Chondrocyte (in vitro differentiated cells): ENCODE results near the gene FDX1. TPM values are rescaled to one million over a fixed set of nuclear protein-coding genes. Genes with fewer than 3 reads are reported as not detected.

Experiments
- DNase-seq: peaks from one replicate; pipeline ENCODE4 v3.0.0; 2021; ENCODE audit warnings: mixed read lengths, low spot score
- H3K27ac Mint-ChIP-seq: one replicate; pipeline ENCODE4 v1.8.0; 2021; ENCODE audit warnings: mild to moderate bottlenecking, moderate library complexity, mixed read lengths; ENCODE audit not compliant: unreplicated experiment
- H3K27me3 Mint-ChIP-seq: 2 replicates; pipeline ENCODE4 v1.8.0; 2021; ENCODE audit warnings: low read depth, mixed read lengths
- H3K36me3 Mint-ChIP-seq: 2 replicates; pipeline ENCODE4 v1.8.0; 2021; ENCODE audit warnings: low read depth, mixed read lengths
- H3K4me1 Mint-ChIP-seq: 2 replicates; pipeline ENCODE4 v1.8.0; 2021; ENCODE audit warnings: low read depth, mild to moderate bottlenecking, mixed read lengths
- H3K4me3 Mint-ChIP-seq: one replicate; pipeline ENCODE4 v1.8.0; 2021; ENCODE audit warnings: mild to moderate bottlenecking, moderate library complexity, mixed read lengths; ENCODE audit not compliant: unreplicated experiment
- H3K9me3 Mint-ChIP-seq: 2 replicates; pipeline ENCODE4 v1.8.0; 2021; ENCODE audit warnings: low read depth, mixed read lengths
- total RNA-seq: library from RNA; stranded (reverse); gene quantifications from 3 replicates; pipeline ENCODE4 v1.2.1, GENCODE V29; 2021
- TF ChIP-seq, protein P1 (sequence below): fragments of 200-600 bp; sonication (generic); IDR thresholded peaks from 2 replicates; pipeline ENCODE4 v1.5.0; 2021; ENCODE audit warnings: antibody characterized with exemption, mild to moderate bottlenecking, moderate library complexity

The FDX1 gene
- total RNA-seq, 1 donor from 2014 or later, result 5.6 TPM

DNA sequence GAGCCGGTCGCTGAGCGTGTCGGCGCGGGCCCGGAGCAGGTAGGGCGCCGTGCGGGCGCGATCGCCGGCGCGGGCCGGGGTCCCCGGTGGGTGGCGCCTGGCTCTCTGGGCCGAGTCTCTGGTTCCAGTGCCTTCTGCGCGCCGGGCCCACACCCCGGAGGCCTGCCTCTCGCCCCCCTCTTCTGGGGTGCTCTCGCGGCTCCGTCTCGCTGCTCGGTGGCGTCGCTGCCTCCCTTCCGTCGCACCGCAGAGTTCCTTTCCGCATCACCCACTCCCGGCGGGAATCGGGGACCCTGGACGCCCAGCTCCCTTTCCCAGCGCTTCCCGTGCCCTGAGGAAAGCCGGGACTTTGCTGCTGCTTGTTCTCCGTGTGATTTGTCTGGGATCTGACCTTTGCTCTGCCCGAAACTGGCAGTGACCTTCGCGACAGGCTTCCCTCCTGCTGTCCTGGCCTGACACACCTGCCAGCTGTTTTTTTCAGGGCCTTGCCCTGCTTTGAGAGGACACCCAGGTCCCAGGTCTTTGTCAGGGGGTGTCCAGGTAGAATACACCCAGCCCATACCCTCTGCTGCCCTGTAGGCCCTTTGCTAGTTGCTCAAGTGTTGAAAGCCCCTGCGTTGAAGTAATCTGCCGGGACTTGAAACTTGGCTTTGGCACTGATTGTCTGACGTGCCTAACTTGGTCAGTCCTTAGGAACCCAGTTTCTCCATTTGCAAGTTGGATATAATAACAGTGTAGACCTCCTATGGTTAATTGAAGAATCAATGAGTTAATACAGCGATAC lies 711 bp downstream of the FDX1 start:
- peak overlapping the region; percentile 93 for H3K4me3 Mint-ChIP-seq
- H3K9me3 Mint-ChIP-seq, result no peaks in the 10 kb centered on the region
- no peak for DNase-seq
- no peaks in the 10 kb centered on the region for H3K27me3 Mint-ChIP-seq
- H3K4me1 Mint-ChIP-seq, result peaks cover 41% of the 10 kb centered on the region
- H3K27ac Mint-ChIP-seq, result peak overlapping the region; percentile 82
- TF ChIP-seq, protein P1, sequence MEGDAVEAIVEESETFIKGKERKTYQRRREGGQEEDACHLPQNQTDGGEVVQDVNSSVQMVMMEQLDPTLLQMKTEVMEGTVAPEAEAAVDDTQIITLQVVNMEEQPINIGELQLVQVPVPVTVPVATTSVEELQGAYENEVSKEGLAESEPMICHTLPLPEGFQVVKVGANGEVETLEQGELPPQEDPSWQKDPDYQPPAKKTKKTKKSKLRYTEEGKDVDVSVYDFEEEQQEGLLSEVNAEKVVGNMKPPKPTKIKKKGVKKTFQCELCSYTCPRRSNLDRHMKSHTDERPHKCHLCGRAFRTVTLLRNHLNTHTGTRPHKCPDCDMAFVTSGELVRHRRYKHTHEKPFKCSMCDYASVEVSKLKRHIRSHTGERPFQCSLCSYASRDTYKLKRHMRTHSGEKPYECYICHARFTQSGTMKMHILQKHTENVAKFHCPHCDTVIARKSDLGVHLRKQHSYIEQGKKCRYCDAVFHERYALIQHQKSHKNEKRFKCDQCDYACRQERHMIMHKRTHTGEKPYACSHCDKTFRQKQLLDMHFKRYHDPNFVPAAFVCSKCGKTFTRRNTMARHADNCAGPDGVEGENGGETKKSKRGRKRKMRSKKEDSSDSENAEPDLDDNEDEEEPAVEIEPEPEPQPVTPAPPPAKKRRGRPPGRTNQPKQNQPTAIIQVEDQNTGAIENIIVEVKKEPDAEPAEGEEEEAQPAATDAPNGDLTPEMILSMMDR, result peak; percentile 49
- no peaks in the 10 kb centered on the region for H3K36me3 Mint-ChIP-seq

DNA sequence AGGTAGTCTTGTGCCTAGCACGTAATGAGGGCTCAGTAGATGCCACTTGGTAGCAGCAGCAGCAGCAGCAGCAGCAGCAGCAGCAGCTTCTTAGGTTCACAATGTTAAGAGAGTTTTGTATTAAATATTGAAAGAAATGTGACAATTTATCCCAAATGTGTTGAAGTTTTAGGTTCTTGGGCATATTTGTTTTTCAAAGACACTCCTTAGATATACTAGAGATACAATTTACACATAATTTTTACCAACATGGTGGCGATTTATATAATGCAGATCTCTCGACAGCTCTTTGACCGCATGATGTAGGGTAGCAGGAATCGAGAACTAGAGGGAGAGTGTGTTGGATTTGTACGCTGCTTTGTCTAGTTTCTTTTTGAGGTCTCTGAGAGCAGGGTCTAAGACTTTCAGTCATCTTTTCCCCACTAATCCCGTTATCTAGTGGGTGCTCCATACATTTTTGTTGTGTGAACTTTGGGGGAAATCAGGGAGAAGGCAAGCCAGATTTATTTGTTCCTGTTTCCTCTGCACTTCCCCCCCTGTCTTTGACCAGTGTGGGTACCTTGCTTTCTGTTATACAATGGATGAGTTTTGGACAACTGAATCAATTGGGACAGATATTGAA lies 1.4 kb downstream of the FDX1 start:
- Mint-ChIP-seq H3K27ac (peak overlapping the region; percentile 82), H3K4me3 (peak overlapping the region; percentile 93), H3K9me3 (no peaks in the 10 kb centered on the region), H3K36me3 (no peaks in the 10 kb centered on the region), H3K4me1 (peaks cover 48% of the 10 kb centered on the region), H3K27me3 (no peaks in the 10 kb centered on the region)
- TF ChIP-seq, protein P1, result no peak
- no peak for DNase-seq

DNA sequence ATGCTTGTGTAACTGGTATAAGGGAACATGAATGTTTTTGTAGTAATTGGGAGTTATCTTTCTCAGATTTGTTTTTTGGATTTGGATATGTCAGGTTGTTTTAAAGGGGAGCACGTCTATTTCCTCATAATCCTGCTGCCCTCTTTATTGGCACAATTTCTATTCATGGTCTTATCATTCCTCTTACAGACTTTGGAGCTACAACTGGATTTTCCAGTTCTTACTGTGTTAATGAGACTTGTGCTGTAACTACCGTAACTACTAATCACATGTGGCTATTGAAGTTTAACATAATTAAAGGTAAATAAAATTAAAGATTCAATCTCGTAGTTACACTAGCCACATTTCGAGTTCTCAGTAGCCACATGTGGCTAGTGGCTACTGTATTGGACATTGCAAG lies 1.9 kb downstream of the FDX1 start:
- Mint-ChIP-seq H3K27me3 (no peaks in the 10 kb centered on the region), H3K4me1 (peaks cover 53% of the 10 kb centered on the region), H3K9me3 (no peaks in the 10 kb centered on the region), H3K36me3 (no peaks in the 10 kb centered on the region), H3K4me3 (peak overlapping the region; percentile 93), H3K27ac (no peak overlapping the region)
- TF ChIP-seq, protein P1, result no peak
- no peak for DNase-seq

DNA sequence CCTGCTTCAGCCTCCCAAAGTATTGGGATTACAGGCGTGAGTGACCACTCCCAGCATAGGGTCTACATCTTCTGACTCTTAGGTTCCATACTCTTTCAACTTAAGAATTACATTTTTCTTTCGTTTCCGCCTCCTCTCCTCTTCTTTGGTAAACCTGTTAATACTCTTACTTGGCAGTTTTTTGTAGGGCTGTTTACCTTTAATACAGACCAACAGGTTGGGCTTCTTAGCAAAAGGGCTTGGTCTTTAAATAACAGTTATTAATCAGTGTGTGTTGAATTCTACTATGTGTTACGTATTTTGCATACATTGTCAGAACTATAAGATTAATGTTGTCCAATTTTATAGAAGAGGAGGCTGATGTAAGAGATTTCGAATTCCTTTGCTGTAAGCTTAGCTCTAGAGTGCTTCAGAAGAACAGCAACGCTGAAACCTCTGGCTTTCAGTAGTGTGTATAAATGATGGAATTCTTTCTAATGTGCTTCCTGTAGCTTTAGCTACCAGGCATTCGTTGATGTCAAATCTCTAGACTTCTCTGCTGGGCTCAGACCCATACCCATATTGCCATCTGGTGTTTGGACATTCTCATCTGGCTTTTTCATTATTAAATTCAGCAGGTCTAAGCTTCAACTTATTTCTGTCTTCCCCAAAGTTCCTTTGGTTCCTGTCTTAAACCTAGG lies 3.1 kb downstream of the FDX1 start:
- TF ChIP-seq, protein P1, result no peak
- no peak for DNase-seq
- Mint-ChIP-seq H3K9me3 (no peaks in the 10 kb centered on the region), H3K36me3 (peaks cover 2% of the 10 kb centered on the region), H3K27ac (peak overlapping the region; percentile 53), H3K4me1 (peaks cover 65% of the 10 kb centered on the region), H3K4me3 (no peak overlapping the region), H3K27me3 (no peaks in the 10 kb centered on the region)
